Measurements from ENCODE around the gene SLC39A11.

GRCh38 chr17:73030995-73031394 is 61.5 kb downstream of the SLC39A11 start:
- TF ChIP-seq EZH2 (IDR thresholded peaks at IDR 0.05; ENCODE audit: insufficient read depth, poor library complexity, severe bottlenecking) = no peak
- no peak for TF ChIP-seq EZH2phosphoT487 (IDR thresholded peaks at IDR 0.05; ENCODE audit: insufficient read depth, low read depth)

All from GM23248 (cell line).